GM19239 (cell line): ENCODE data around the gene NXF1.
"Not testable (repeated sequence)": the region's sequence is repeated elsewhere in the genome, so short reads cannot be mapped to it uniquely, and the experiment has no call there.

Experiments
- DNase-seq: peaks from one replicate; pipeline ENCODE4 v3.0.0; 2011; ENCODE audit warnings: low spot score; ENCODE audit not compliant: insufficient read length
- FAIRE-seq: peaks from 2 replicates; lab custom pipeline; 2011; peaks lifted over from hg19 to GRCh38; lab: Jason Lieb, UNC

NXF1 gene

DNA sequence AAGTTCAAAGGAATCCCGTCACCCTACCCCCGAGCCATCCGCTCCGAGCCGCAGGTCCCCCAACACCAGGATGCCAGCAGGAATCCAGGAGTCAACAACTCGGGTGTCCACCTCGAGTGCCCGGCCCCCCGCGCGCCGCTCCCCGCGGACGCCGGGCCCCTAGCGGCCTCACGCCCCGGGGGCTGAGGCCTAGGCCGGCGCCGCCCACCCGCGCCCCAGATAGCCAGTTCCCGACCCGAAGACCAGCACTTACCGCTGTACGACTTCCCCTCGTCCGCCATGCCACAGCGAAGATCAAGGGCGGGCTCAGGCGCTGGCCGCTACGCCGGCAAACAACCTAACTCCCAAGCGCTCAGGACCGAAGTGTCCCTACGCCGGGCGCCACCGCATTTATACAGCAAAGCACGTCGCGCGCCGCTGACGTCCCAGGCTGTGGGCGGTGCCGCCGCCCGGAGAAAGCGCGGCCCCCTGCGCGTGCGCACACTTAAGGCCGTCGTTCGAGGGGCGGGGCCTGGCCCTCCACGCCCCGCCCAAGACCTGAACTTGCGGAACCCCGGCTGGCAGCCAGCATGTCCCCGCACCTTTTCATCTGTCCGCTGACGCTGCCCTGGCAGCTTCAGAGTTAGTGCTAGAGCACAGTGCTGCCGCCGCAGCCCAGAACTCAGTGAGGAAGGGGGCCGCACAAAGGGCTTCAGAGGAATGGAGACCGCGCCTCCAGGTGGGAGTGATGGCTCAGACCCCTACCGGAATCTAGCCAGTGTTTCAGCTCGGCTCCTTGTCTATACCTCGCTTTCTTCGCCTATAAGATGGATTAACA is at the start of gene NXF1:
Gene NXF1, minus strand, starts transcription at position 365 of the 817 bp plus-strand sequence. Its CDS starts 84 bp downstream, at position 281.
- FAIRE-seq (peak; percentile 88), DNase-seq (peak; percentile 88)

GRCh38 chr11:62854013-62854824 is 49.0 kb upstream of the NXF1 start:
- FAIRE-seq: no peak
- no peak for DNase-seq

DNA sequence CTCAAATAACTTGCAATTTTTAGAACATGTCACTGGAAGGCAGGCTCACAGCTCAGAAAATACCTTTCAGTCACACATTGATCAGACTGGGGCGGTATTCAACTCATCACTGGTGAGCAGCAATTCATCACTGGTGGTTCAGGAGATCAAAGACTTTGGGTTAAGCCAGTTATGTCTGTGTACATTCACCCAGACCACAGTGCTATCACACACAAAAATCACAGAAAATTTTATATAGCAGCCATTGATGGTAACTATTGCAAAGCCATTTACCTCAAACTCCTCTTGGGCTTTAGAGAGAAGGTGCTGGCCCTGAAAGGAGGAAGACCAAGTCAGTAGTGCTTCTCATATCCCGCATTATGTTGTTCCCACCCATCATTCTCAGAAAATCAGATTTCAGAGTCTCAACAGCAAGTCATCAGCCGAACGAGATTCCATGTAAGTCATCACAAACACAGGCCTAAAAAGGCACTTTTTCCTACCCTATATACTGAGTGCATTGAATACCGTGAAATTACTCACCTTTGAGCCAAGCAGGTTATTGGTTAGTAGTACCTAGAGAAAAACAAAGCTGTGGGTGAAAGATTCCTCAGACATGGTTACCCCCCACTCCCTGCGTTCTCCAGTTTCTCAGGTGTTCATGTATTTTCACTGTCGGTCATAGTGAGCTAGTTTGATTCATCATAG is 48.2 kb upstream of the NXF1 start:
- FAIRE-seq (no peak), DNase-seq (no peak)

DNA sequence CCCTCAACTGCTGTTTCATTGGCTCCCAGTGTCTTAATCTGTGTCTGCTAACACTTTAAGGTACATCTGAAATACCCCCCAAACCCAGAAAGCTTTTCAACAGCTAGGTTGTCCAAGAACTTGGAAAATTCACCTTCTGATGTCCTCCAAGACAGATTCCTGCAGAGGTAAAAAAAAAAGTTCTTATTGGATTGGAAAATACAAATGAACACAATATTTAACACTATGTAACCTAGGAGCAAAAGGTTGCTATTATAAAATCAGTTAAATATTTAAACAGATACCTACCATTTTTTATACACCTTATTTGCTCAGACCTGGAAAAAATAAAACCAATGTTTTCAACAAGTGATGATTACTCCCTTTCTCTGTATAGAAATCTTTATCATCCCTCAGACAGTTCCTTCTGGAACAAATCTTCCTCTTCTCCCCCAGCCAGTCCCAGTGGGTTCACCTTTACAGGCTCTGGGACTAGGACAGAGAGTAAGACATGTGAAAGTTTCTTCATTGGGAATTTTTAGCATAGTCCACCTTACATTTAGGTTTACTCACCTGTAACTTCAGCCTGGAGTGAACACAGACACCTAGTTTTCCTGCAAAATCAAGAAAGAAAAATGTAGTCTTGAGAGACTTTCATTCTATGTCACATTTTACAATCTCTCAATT is 47.4 kb upstream of the NXF1 start:
- DNase-seq (no peak), FAIRE-seq (no peak)

- peak; percentile 11 for FAIRE-seq
- DNase-seq: no peak
Measured at GRCh38 chr11:62851807-62852522, 46.7 kb upstream of the NXF1 start.

DNA sequence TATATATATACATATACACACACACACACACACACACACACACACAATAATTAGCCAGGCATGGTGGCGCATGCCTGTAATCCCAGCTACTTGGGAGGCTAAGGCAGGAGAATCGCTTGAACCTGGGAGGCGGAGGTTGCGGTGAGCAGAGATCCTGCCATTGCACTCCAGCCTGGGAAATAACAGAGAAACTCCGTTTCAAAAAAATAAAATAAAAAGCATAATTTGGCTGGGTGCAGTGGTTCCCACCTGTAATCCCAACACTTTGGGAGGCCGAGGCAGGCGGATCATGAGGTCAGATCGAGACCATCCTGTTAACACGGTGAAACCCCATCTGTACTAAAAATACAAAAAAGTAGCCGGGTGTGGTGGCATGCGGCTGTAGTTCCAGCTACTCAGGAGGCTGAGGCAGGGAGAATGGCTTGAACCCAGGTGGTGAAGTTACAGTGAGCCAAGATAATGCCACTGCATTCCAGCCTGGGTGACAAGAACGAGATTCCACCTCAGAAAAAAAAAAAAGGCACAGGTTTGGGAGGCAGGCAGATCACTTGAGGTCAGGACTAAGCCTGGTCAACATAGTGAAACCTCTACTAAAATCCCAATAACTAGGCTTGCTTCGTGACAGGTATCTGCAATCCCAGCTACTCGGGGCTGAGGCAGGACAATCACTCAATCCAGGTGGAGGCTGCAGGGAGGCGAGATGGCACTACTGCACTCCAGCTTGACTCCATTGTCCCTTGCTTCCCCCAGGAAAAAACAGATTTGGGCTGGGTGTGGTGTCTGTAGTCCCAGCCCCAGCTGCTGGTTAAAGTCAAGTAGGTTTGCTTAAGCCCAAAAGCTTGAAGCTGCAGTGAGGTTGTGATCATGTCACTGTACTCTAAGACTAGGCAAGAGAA is 45.9 kb upstream of the NXF1 start:
- DNase-seq (no peak), FAIRE-seq (no peak)

GRCh38 chr11:62847767-62848314 is 42.6 kb upstream of the NXF1 start:
- FAIRE-seq: no peak
- no peak for DNase-seq

- FAIRE-seq: no peak
Measured at GRCh38 chr11:62846177-62846576, 40.9 kb upstream of the NXF1 start.

GRCh38 chr11:62844154-62844553 is 38.9 kb upstream of the NXF1 start:
- DNase-seq: no peak
- no peak for FAIRE-seq

More at GRCh38 chr11:62846177-62846576, 40.9 kb upstream of the NXF1 start:
- DNase-seq: no peak

DNA sequence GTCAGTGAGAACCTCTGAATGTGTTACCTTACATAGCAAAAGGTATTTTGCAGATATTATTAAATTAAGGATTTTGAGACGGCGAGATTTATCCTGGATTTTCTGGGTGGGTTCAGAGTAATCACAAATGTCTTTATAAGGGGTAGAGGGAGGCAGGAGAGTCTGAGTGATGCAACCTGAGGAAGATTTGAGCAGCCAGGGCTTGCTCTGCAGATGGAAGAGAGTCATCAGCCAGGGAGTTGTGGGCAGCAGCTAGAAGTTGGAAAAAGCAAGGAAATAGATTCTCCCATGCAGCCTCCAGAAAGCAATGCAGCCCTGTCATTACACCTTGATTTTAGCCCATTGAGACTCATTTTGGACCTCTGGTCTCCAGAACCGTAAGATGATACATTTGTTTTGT is 38.2 kb upstream of the NXF1 start:
- DNase-seq (no peak), FAIRE-seq (no peak)

GRCh38 chr11:62842891-62843290 is 37.7 kb upstream of the NXF1 start:
- DNase-seq, FAIRE-seq: not testable (repeated sequence)

- FAIRE-seq (no peak), DNase-seq (no peak)
Measured at GRCh38 chr11:62842171-62842741, 37.0 kb upstream of the NXF1 start.

DNA sequence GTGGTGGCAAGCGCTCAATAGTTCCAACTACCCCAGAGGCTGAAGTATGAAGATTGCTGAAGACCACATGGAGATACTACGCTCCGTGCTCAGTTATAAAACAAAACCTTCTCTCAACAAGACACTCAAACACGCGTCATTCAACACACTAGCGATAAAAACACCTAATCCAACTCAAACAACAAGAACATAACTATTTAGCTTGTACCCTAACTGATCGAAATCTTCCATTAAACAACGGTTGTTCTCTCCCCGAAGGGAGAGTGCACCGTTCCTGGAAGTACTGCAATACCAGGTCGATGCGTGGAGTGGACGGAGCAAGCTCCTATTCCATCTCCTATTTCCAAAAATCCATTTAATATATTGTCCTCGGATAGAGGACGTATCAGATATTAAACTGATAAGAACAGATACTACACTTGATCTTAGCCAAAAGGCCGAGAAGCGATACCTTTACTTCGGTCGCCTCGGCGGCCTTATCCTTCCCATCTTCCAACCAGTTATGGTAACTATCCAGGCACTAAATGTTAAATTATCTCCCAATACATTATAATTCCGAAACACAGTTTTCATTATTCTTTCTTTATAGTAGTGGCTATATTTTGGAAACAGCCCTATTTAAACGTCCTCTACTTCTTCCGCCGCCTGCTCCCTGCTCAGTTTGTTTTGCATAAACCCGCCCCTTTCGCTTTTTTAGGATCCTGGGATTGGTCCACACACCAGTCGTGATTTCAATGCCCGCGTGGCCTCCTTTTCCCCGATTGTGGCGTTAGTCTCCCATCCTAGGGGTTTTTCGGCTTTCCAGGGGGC is 36.3 kb upstream of the NXF1 start:
- FAIRE-seq (peak; percentile 96), DNase-seq (peak; percentile 72)

DNA sequence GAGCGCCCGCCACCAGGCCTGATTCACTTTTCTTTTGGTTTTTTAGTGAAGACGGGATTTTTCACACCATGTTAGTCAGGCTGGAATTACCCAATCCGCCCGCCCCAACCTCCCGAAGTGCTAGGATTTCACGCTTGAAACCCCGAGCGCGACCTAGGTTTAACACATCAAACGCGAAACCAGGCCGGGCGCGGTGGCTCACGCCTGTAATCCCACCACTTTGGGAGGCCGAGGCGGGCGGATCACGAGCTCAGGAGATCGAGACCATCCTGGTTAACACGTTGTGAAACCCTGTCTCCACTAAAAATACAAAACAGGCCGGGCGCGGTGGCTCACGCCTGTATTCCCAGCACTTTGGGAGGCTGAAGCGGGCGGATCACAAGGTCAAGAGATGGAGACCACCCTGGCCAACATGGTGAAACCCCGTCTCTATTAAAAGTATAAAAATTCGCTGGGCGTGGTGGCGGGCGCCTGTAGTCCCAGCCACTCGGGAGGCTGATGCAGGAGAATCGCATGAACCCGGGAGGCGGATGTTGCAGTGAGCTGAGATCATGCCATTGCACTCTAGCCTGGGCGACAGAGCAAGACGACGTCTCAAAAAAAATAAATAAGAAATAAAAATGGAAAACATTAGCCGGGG is 35.6 kb upstream of the NXF1 start:
- FAIRE-seq, DNase-seq: not testable (repeated sequence)

DNA sequence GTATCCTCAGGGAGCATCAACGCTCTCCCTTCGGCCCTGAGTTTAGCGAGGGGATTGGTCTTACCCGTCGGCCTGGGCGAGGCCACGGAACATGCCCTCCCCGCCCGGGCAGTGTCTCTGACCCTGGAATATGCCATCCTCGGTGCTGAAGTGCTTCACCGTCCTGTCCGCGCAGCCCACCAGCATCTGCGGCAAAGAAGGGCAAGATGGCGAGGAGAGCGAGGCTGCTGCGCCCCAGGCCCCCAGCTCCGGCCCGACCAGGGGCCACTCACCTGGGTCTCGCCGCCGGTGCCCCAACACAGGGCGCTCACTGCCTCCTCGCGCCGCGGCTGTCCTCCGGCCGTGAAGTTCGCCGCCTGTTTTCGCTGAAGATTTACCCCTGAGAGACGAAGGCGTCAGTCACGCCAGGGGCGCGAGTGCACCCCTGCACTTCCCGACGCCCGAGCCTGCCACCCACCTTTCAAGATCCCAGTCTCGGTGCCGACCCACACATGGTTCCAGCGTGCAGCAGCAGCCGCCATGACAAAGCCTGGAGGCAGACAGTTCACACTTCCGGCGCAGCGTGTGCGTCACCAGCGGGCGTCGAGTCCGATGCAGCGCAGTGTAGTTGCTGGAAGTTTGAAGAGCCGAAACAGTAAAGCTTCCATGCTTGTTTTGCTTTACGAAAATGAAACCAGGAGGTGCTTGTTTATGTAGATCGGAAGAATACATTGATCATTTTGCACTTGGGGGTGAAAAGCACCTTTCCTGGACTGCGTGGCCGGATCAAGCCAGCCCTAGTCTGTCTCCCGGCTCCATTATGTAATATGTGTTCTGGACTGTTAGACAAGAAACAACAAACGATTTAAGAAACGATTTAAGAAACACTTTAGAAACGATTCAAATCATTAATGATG is 34.1 kb upstream of the NXF1 start, which contains the start of gene WDR74:
Gene WDR74, minus strand, starts transcription at position 541 of the 896 bp plus-strand sequence. Its CDS starts 20 bp downstream, at position 521.
- DNase-seq (peak; percentile 76), FAIRE-seq (peak; percentile 88)
